Prostate gland (tissue), 2 donors: ENCODE measurements around the gene ERMAP. TPM values are rescaled to one million over a fixed set of nuclear protein-coding genes. Genes with fewer than 3 reads are reported as not detected.

ENCODE experiments used
- DNase-seq: peaks from one replicate; pipeline ENCODE4 v3.0.0-alpha.2; 2019; ENCODE audit warnings: low spot score
- H3K27ac ChIP-seq, 2 donors: fragments of 200-600 bp; sonication (generic); 2 replicates each; pipeline ENCODE4 v1.5.1; 2017 to 2019
- H3K27me3 ChIP-seq: fragments of 200-600 bp; sonication (generic); replicated peaks from 2 replicates; pipeline ENCODE4 v1.5.1; 2019; ENCODE audit not compliant: insufficient read depth
- H3K36me3 ChIP-seq, 2 donors: fragments of 200-600 bp; sonication (generic); 1 replicate in 1 of 2; 2 replicates in 1 of 2; pipeline versions ENCODE4 v1.5.1 to v1.8.1; 2017 to 2019
- H3K4me1 ChIP-seq: fragments of 200-600 bp; sonication (generic); replicated peaks from 2 replicates; pipeline ENCODE4 v1.5.1; 2019
- H3K4me3 ChIP-seq, 2 donors: fragments of 200-600 bp; sonication (generic); 2 replicates each; pipeline ENCODE4 v1.5.1; 2017 to 2019
- H3K9me3 ChIP-seq: fragments of 200-600 bp; sonication (generic); 2 replicates; pipeline ENCODE4 v1.5.1; 2017
- POLR2A ChIP-seq: fragments of 450-650 bp; IDR thresholded peaks from one replicate; pipeline ENCODE4 v1.6.1; 2016; ENCODE audit warnings: antibody characterized with exemption, mild to moderate bottlenecking
- POLR2AphosphoS5 ChIP-seq: sonication (generic); formaldehyde crosslinking; IDR thresholded peaks from one replicate; pipeline ENCODE4 v1.6.1; 2017; ENCODE audit warnings: antibody characterized with exemption
- WGBS: methylation state at CpG from one replicate; pipeline ENCODE4 v1.1.5; 2018; 5-methylcytosine and 5-hydroxymethylcytosine counted together
- intact Hi-C: fragments of 100-400 bp; cut with DNase I; formaldehyde crosslinking; loops from one replicate; pipeline ENCODE4 v1.14.2; 2022
- total RNA-seq, 2 donors: library from RNA; depleted of rRNA; stranded (reverse); fragments of >200 nt; gene quantifications; one replicate each; pipeline ENCODE4 v1.1.0, GENCODE V29; 2016
- TF ChIP-seq, protein P1 (sequence below), 4 experiments: fragments of 200-600 bp in 2 of 4; fragments of 450-650 bp in 2 of 4; sonication (generic) in 2 of 4; IDR thresholded peaks; 1 replicate in 3 of 4; 2 replicates in 1 of 4; pipeline ENCODE4 v1.5.1; 2016 to 2019; ENCODE audit warnings: antibody characterized with exemption in 4 of 4, mild to moderate bottlenecking in 2 of 4, moderate library complexity in 2 of 4

Gene ERMAP
- total RNA-seq, 2 donors from 2014 or later, result 14.3 to 15.5 TPM

DNA sequence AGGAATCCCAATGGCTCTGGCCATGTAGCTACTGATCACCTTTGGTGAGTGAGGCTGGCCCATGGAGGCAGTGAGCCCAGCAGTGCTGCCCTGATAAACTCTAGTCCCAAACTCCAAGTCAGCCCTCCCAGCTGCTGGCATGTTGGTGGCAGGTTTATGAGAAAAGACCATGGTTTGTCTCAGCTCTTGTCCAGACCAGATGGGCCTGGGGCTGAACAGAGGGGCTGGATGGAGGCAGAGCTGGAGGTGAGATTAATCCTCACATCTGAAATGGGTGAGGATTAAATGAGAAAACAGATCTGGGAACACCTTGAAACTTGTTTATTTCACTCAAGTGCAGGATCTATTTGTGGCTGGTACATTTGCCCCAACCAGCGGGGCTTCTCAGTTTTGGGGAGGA lies 28.9 kb upstream of the ERMAP start:
- Histone ChIP-seq H3K4me3 (no peak overlapping the region), H3K27ac (no peak overlapping the region), H3K27me3 (no peaks in the 10 kb centered on the region), H3K4me1 (no peaks in the 10 kb centered on the region), H3K36me3 (no peaks in the 10 kb centered on the region), H3K9me3 (no peaks in the 10 kb centered on the region)
- TF ChIP-seq, protein P1, sequence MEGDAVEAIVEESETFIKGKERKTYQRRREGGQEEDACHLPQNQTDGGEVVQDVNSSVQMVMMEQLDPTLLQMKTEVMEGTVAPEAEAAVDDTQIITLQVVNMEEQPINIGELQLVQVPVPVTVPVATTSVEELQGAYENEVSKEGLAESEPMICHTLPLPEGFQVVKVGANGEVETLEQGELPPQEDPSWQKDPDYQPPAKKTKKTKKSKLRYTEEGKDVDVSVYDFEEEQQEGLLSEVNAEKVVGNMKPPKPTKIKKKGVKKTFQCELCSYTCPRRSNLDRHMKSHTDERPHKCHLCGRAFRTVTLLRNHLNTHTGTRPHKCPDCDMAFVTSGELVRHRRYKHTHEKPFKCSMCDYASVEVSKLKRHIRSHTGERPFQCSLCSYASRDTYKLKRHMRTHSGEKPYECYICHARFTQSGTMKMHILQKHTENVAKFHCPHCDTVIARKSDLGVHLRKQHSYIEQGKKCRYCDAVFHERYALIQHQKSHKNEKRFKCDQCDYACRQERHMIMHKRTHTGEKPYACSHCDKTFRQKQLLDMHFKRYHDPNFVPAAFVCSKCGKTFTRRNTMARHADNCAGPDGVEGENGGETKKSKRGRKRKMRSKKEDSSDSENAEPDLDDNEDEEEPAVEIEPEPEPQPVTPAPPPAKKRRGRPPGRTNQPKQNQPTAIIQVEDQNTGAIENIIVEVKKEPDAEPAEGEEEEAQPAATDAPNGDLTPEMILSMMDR (IDR thresholded peaks at IDR 0.05), result no peak
- TF ChIP-seq POLR2A (no peak), POLR2AphosphoS5 (no peak)
- intact Hi-C loops, result no loop called here
- no peak for DNase-seq
- 100% methylated on average over 1 of the region's 1 CpG for WGBS

DNA sequence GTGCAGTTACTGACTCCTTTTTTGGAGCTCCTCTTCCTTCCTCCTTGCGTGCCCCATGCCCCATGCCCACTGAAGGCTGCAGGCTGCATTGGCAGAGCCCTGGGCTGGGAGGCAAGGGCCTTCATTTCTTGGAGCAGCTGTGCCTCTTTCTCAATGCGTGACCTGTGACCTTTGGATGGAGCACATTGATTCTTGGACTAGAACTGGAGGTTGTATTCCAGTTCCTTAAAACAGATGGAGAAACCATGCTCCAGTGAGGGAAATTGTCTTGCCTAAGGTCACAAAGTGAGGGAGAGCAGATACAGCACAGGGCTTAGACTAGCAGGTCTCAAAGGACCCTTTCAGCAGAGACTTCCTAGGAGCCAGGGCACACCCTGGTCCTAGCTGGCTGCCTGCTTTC lies 23.1 kb upstream of the ERMAP start:
- no peaks in the 10 kb centered on the region for H3K36me3 ChIP-seq
- TF ChIP-seq, protein P1 (IDR thresholded peaks at IDR 0.05), result no peak
- no peak for TF ChIP-seq POLR2A
- TF ChIP-seq POLR2AphosphoS5, result no peak
- intact Hi-C loops, result no loop called here
- no peaks in the 10 kb centered on the region for H3K9me3 ChIP-seq
- no peak overlapping the region for H3K27ac ChIP-seq
- H3K4me3 ChIP-seq, result no peak overlapping the region
- DNase-seq, result no peak
- WGBS, result 100% methylated on average over 2 of the region's 2 CpGs
- H3K4me1 ChIP-seq, result no peaks in the 10 kb centered on the region
- no peaks in the 10 kb centered on the region for H3K27me3 ChIP-seq

GRCh38 chr1:42797414-42797813 lies 19.5 kb upstream of the ERMAP start:
- Histone ChIP-seq H3K9me3 (no peaks in the 10 kb centered on the region), H3K36me3 (no peaks in the 10 kb centered on the region), H3K4me1 (no peaks in the 10 kb centered on the region), H3K27me3 (no peaks in the 10 kb centered on the region), H3K4me3 (no peak overlapping the region), H3K27ac (no peak overlapping the region)
- intact Hi-C loops, result no loop called here
- TF ChIP-seq POLR2A (no peak), POLR2AphosphoS5 (no peak)
- TF ChIP-seq, protein P1 (IDR thresholded peaks at IDR 0.05), result no peak
- 63% methylated on average over 3 of the region's 3 CpGs for WGBS
- no peak for DNase-seq

GRCh38 chr1:42797979-42798378 lies 18.9 kb upstream of the ERMAP start:
- H3K4me1 ChIP-seq, result no peaks in the 10 kb centered on the region
- H3K27me3 ChIP-seq, result no peaks in the 10 kb centered on the region
- intact Hi-C loops, result no loop called here
- no peaks in the 10 kb centered on the region for H3K36me3 ChIP-seq
- 74% methylated on average over 5 of the region's 5 CpGs for WGBS
- no peak for TF ChIP-seq POLR2AphosphoS5
- TF ChIP-seq POLR2A, result no peak
- TF ChIP-seq, protein P1 (IDR thresholded peaks at IDR 0.05), result no peak
- no peak overlapping the region for H3K27ac ChIP-seq
- no peaks in the 10 kb centered on the region for H3K9me3 ChIP-seq
- no peak overlapping the region for H3K4me3 ChIP-seq
- DNase-seq, result no peak

GRCh38 chr1:42801832-42802473 lies 15.0 kb upstream of the ERMAP start:
- no peaks in the 10 kb centered on the region for H3K27me3 ChIP-seq
- no peaks in the 10 kb centered on the region for H3K36me3 ChIP-seq
- intact Hi-C loops, result no loop called here
- H3K27ac ChIP-seq, result no peak overlapping the region
- H3K4me3 ChIP-seq, result no peak overlapping the region
- TF ChIP-seq, protein P1 (IDR thresholded peaks at IDR 0.05), result no peak
- TF ChIP-seq POLR2A (no peak), POLR2AphosphoS5 (no peak)
- no peaks in the 10 kb centered on the region for H3K4me1 ChIP-seq
- no peak for DNase-seq
- 65% methylated on average over 8 of the region's 8 CpGs for WGBS
- H3K9me3 ChIP-seq, result no peaks in the 10 kb centered on the region
